Tongue (tissue), 2 donors: ENCODE data around the gene ERCC3. TPM values are rescaled to one million over a fixed set of nuclear protein-coding genes. Genes with fewer than 3 reads are reported as not detected.
A peak's percentile ranks its signal among the peaks of the same experiment; 100 is the strongest.
"Not testable (repeated sequence)": the region's sequence is repeated elsewhere in the genome, so short reads cannot be mapped to it uniquely, and the experiment has no call there.

ENCODE experiments used
- DNase-seq: peaks from one replicate; pipeline ENCODE4 v3.0.0-alpha.2; 2015
- total RNA-seq: library from RNA; depleted of rRNA; stranded (reverse); fragments of >200 nt; gene quantifications from one replicate; pipeline ENCODE4 v1.2.3, GENCODE V29; 2014

Gene ERCC3
- total RNA-seq, 1 donor from 2014 or later: 59.2 TPM

DNA sequence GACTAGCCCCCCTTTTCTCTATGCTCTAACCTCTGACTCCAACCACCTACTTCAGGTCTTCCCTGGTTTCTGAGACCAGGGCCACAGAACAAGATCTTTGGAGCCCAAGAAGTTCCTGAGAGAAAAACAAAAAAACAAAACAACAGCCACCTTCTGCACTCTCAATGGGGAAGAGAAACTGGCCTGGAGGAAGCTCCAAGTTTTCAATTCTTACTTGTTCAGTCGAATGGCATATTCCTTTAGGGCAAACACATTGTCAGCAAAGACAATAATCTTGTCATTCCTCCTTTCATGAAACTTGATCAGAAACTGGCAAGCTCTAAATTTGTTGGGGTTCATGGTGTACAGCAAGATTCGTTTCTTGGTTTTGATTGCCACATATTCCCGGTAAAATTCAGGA is 15.0 kb downstream of the ERCC3 start:
- no peak for DNase-seq

DNA sequence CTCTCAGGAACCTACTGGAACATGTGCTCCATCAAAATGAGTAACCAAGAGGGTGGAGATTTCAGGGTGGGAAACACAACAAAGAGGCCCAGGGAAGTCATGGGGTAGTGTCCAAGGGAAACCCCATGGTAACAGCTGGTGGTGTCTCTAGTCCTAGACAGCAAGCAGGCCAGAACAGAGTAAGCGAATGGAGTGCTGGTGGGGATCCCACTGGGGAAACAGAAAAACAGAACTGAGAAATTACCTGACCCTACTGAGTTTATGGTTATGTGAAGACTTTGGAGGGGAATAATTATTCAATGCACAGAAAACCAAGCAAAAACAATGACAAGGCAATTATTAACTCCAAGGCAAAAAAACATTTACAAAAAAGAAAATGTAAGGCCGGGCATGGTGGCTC is 16.9 kb downstream of the ERCC3 start:
- no peak for DNase-seq

GRCh38 chr2:127275789-127276188 is 18.2 kb downstream of the ERCC3 start:
- no peak for DNase-seq

- DNase-seq: no peak
These were observed 18.6 kb downstream of the ERCC3 start for GRCh38 chr2:127275356-127275755.

DNA sequence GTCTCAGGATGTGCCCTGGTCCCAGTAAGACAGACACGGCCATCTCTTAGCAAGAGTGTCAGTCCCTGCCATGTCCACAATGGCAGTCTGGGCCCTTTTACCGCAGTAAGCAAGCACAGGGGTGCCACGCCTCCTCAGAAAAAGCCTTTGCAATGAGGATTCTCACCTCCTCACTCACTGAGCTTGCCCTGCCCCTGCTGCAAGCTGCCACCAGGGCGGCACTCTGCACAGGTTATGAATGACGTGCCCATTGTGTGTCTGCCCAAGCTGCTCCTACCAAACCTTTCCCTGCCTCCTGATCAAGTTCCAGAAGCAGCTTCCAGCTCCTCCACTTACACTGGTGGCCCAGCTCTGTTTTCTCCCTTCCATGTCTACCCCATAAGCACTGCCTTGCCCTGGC is 23.3 kb downstream of the ERCC3 start:
- no peak for DNase-seq

- DNase-seq: peak; percentile 38
These were observed 32.0 kb downstream of the ERCC3 start for GRCh38 chr2:127261804-127262406.

DNA sequence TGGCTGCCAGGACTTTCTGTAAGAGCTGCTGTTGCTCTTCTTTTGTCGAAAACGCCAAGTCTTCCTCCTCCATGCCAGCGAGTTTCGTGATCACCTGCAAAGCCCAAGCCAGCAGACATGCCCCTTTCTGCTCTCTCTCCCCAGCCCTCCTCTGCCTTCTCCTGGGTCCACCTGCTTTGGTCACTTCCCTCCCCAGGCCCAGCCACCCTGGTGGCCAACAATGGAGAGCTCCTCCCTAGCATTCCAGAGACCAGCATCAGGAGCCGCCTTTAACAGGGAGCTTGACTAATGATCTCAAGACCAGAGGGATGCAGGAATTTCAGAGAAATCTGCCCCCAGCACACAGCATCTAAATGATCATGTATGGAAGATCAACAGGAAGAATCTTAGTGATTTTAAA is 34.6 kb downstream of the ERCC3 start:
- DNase-seq: no peak

DNA sequence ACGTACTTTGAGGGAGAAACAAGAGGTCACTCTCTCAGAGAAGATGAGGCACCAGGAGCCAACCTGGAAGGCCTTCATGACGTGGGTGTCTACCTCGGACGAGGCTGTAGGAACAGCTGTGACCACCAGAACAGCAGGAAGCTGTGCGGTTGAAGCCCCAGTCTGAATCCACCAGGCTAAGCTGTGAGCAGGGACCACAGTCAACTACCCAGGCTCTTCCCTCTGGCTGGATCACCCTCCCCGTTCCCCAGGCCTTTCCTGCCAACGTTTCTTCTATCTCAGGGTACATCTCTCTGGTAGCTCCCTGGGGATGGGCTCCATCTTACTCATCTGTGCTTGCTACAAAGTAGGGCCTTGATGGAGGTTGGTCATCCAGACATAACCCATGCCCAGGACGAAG is 37.1 kb downstream of the ERCC3 start:
- no peak for DNase-seq

- no peak for DNase-seq
These were observed 37.6 kb downstream of the ERCC3 start for GRCh38 chr2:127256381-127256780.

DNA sequence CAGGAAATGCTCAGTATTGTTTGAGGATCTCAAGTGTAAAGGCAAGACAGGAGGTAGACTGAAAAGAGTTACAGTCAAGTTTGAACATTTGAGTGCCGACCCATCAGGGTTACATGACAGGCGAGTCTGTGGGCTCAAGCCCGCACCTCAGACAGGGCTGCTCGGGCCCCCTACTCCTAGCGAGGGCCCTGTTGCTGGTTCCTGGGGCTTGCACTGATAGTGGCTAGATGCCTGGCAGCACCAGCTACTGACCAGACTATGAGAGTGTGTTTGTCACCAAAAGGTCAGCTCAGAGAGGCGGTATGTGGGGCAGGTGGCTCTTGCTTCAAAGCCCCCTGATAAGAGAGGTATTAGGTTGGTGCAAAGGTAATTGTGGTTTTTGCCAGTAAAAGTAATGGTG is 38.2 kb downstream of the ERCC3 start:
- DNase-seq: no peak

DNA sequence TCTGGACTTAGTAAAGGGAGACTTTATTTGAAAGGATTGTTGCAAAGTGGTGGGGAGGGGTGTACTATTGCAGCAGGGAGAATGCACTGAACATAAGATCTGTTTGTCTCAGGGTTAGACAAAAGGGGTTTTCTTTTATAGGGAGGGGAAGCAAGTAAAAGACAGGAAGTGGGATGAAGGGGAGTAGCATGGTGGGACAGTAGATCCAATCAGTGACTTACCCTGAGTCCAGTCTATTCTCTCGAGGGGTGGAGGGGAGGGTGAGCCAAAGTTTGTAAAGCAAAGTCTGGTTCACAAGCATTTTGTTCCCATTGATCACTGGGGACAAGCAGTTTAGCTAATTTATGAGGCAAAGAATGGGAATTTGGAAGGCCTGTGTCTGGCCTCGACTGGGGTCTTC is 38.8 kb downstream of the ERCC3 start:
- DNase-seq: peak; percentile 49

- DNase-seq: peak; percentile 29
These were observed 39.5 kb downstream of the ERCC3 start for GRCh38 chr2:127254386-127254981.

- DNase-seq: not testable (repeated sequence)
These were observed 52.8 kb downstream of the ERCC3 start for GRCh38 chr2:127241184-127241583.

GRCh38 chr2:127239395-127239794 is 54.5 kb downstream of the ERCC3 start:
- no peak for DNase-seq

DNA sequence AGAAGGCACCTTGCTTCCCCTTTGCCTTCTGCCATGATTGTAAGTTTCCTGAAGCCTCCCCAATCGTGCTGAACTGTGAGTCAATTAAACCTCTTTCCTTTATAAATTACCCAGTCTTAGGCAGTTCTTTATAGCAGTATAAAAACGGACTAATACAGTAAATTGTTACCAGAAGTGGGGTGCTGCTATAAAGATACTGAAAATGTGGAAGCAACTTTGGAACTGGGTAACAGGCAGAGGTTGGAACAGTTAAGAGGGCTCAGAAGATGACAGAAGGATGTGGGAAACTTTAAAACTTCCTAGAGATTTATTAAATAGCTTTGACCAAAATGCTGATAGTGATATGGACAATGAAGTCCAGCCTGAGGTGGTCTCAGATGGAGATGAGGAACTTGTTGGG is 56.2 kb downstream of the ERCC3 start:
- not testable (repeated sequence) for DNase-seq

DNA sequence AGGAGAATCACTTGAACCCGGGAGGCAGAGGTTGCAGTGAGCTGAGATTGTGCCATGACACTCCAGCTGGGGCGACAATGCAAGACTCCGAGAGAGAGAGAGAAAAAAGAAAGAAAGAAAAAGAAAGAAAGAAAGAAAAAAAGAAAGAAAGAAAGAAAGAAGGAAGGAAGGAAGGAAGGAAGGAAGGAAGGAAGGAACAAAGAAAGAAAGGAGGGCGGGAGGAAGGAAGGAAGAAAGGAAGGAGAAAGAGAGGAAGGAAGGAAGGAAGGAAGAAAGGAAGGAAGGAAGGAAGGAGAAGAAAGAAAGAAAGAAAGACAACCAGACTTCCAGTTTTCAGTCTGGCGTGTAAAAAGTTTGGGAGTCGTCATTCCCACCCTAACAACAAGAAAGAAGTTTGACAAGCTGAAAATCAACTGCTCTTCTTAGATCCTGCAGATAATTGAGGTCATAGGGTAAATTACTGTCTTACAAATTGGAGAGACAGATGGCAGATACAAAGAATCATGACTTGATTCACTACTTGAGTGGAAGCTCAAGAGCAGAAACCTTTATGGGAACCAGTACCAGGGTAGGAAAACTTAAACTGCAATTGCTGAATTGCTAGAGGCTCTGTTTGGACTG is 58.8 kb downstream of the ERCC3 start:
- DNase-seq: no peak

GRCh38 chr2:127233710-127234109 is 60.2 kb downstream of the ERCC3 start:
- DNase-seq: no peak

- no peak for DNase-seq
These were observed 62.6 kb downstream of the ERCC3 start for GRCh38 chr2:127231130-127231865.

DNA sequence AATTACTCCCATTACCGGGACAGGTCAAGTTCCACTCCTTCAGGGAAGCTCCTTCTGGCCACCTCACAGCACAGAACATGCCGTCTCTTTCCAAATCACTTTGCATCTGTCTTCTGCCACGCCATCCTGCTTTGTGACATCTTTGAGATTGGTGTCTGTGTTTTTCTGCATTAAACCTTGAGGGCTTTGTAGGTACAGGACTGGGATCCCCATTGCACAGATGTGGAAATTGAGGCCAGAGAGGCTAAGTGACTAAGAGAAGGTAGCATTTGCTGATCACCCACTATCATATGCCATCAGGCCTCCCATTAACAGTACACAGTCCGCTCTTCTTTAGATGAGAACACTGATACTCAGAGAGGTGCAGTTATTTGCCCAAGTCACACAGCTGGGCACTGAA is 64.4 kb downstream of the ERCC3 start:
- no peak for DNase-seq

DNA sequence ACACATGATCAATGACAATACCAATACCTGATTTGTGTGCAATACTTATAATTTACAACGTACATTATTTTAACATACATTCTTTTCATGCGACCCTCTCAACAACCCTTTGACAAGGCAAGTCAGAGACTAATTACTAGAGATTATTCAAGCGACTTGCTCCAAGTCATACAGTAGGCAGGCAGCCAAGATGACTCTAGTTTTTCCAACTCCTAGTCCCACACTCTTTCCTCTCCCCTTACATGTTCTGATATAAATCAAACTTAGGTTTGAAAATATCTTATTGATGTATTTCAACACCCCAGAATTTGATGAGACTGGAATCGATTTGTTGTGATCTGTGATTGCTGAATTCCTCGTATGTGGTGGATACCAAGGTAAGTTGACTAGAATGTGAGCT is 65.8 kb downstream of the ERCC3 start:
- no peak for DNase-seq

GRCh38 chr2:127227264-127227660 is 66.7 kb downstream of the ERCC3 start:
- DNase-seq: not testable (repeated sequence)

- DNase-seq: peak; percentile 68
These were observed 67.3 kb downstream of the ERCC3 start for GRCh38 chr2:127226520-127227263.

- DNase-seq: no peak
These were observed 67.8 kb downstream of the ERCC3 start for GRCh38 chr2:127226132-127226519.
